Measurements from ENCODE around the gene CLMP.

The CLMP gene

DNA sequence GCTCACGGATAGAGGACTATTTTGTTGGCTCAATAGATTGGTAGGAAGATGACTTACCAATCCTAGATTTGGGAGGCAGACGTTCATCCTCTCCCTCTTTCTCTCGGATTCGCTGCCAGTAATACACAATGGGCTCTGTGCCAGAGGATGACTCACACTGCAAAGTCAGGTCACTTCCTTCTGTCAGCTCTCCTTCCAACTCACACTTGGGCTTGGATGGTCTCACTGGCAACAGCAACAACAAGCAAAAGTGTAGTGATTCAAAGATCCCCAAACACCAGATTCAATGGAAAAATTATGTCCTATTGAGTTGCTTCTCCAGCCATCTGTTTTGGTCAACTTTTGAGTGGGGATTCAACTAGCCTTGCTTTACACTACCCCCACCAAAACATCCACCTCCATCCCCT lies 111.4 kb downstream of the CLMP start:
- Histone ChIP-seq H2AFZ (ENCODE audit: low read depth, low read length) (no peak overlapping the region), H2AK5ac (ENCODE audit: low read length, severe bottlenecking) (peak overlapping the region; percentile 55), H2BK5ac (ENCODE audit: low read depth, low read length, poor library complexity, severe bottlenecking) (no peak overlapping the region), H3K9ac (ENCODE audit: low read length) (peak overlapping the region; percentile 84), H2BK12ac (ENCODE audit: low read length in 2 of 2) (no peak overlapping the region), H2BK15ac (ENCODE audit: low read depth, poor library complexity, severe bottlenecking) (no peak overlapping the region), H4K8ac (ENCODE audit: low read length) (no peak overlapping the region), H3K9me3 (ENCODE audit: control insufficient read depth, low read length) (no peaks in the 10 kb centered on the region), H3K27me3 (ENCODE audit: control insufficient read depth in 1 of 2, insufficient read depth in 1 of 2, low read length in 2 of 2) (no peaks in the 10 kb centered on the region), H3K36me3 (ENCODE audit: control insufficient read depth in 1 of 2, insufficient read depth in 2 of 2, low read depth in 1 of 2, low read length in 2 of 2) (peaks cover 0 to 84% of the 10 kb centered on the region in 2 experiments), H2BK120ac (ENCODE audit: low read depth, low read length) (no peak overlapping the region), H3K14ac (ENCODE audit: low read length in 2 of 2) (no peak overlapping the region), H3K4me1 (ENCODE audit: control insufficient read depth, insufficient read depth, low read depth, low read length) (peaks cover 3% of the 10 kb centered on the region), H3K4me3 (ENCODE audit: insufficient read depth in 1 of 2, low read depth in 1 of 2, low read length in 2 of 2) (no peak overlapping the region), H3K18ac (ENCODE audit: low read depth in 1 of 2, low read length in 2 of 2) (no peak overlapping the region), H3K27ac (ENCODE audit: low read length, poor library complexity, severe bottlenecking) (peak overlapping the region; percentile 28), H4K91ac (ENCODE audit: low read length) (no peak overlapping the region), H3K79me1 (replicated peaks; ENCODE audit: low read length, poor library complexity, severe bottlenecking) (peaks cover 2% of the 10 kb centered on the region), H3K23ac (ENCODE audit: low read length in 2 of 2) (no peak overlapping the region), H3K4ac (ENCODE audit: low read depth in 1 of 2, low read length in 2 of 2) (no peak overlapping the region), H3K4me2 (ENCODE audit: low read length, poor library complexity, severe bottlenecking) (no peak overlapping the region)
- WGBS = 10% methylated on average over 4 of the region's 4 CpGs
- peak; percentile 99 for DNase-seq

- no peak overlapping the region for H3K4me3 ChIP-seq (ENCODE audit: insufficient read depth in 1 of 2, low read depth in 1 of 2, low read length in 2 of 2)
- peaks cover 3% of the 10 kb centered on the region for H3K4me1 ChIP-seq (ENCODE audit: control insufficient read depth, insufficient read depth, low read depth, low read length)
- no peak overlapping the region for H2BK5ac ChIP-seq (ENCODE audit: low read depth, low read length, poor library complexity, severe bottlenecking)
- DNase-seq = peak; percentile 49
- no peak overlapping the region for H2BK120ac ChIP-seq (ENCODE audit: low read depth, low read length)
- H3K27me3 ChIP-seq (ENCODE audit: control insufficient read depth in 1 of 2, insufficient read depth in 1 of 2, low read length in 2 of 2) = no peaks in the 10 kb centered on the region
- H4K91ac ChIP-seq (ENCODE audit: low read length) = no peak overlapping the region
- no peaks in the 10 kb centered on the region for H3K9me3 ChIP-seq (ENCODE audit: control insufficient read depth, low read length)
- H3K23ac ChIP-seq (ENCODE audit: low read length in 2 of 2) = no peak overlapping the region
- no peak overlapping the region for H2BK15ac ChIP-seq (ENCODE audit: low read depth, poor library complexity, severe bottlenecking)
- H2AK5ac ChIP-seq (ENCODE audit: low read length, severe bottlenecking) = no peak overlapping the region
- no peak overlapping the region for H3K14ac ChIP-seq (ENCODE audit: low read length in 2 of 2)
- H3K79me1 ChIP-seq (replicated peaks; ENCODE audit: low read length, poor library complexity, severe bottlenecking) = peaks cover 2% of the 10 kb centered on the region
- H3K18ac ChIP-seq (ENCODE audit: low read depth in 1 of 2, low read length in 2 of 2) = peak overlapping the region in 1 of 2 experiments; percentile 5
- H3K9ac ChIP-seq (ENCODE audit: low read length) = peak overlapping the region; percentile 78
- H4K8ac ChIP-seq (ENCODE audit: low read length) = no peak overlapping the region
- H2BK12ac ChIP-seq (ENCODE audit: low read length in 2 of 2) = no peak overlapping the region
- H3K36me3 ChIP-seq (ENCODE audit: control insufficient read depth in 1 of 2, insufficient read depth in 2 of 2, low read depth in 1 of 2, low read length in 2 of 2) = peaks cover 0 to 84% of the 10 kb centered on the region in 2 experiments
- no peak overlapping the region for H3K4me2 ChIP-seq (ENCODE audit: low read length, poor library complexity, severe bottlenecking)
- H3K4ac ChIP-seq (ENCODE audit: low read depth in 1 of 2, low read length in 2 of 2) = no peak overlapping the region
- no peak overlapping the region for H2AFZ ChIP-seq (ENCODE audit: low read depth, low read length)
- WGBS = 89% methylated on average over 3 of the region's 4 CpGs
- H3K27ac ChIP-seq (ENCODE audit: low read length, poor library complexity, severe bottlenecking) = no peak overlapping the region
Measured at GRCh38 chr11:123082977-123083376, 112.1 kb downstream of the CLMP start.

- Histone ChIP-seq H3K14ac (ENCODE audit: low read length in 2 of 2) (no peak overlapping the region), H3K79me1 (replicated peaks; ENCODE audit: low read length, poor library complexity, severe bottlenecking) (peaks cover 2% of the 10 kb centered on the region), H4K8ac (ENCODE audit: low read length) (no peak overlapping the region), H2BK5ac (ENCODE audit: low read depth, low read length, poor library complexity, severe bottlenecking) (no peak overlapping the region), H3K4me2 (ENCODE audit: low read length, poor library complexity, severe bottlenecking) (no peak overlapping the region), H4K91ac (ENCODE audit: low read length) (no peak overlapping the region), H3K27me3 (ENCODE audit: control insufficient read depth in 1 of 2, insufficient read depth in 1 of 2, low read length in 2 of 2) (no peaks in the 10 kb centered on the region), H2BK120ac (ENCODE audit: low read depth, low read length) (no peak overlapping the region), H3K9ac (ENCODE audit: low read length) (peak overlapping the region; percentile 15), H3K9me3 (ENCODE audit: control insufficient read depth, low read length) (no peaks in the 10 kb centered on the region), H3K23ac (ENCODE audit: low read length in 2 of 2) (no peak overlapping the region), H2BK15ac (ENCODE audit: low read depth, poor library complexity, severe bottlenecking) (no peak overlapping the region), H3K4me3 (ENCODE audit: insufficient read depth in 1 of 2, low read depth in 1 of 2, low read length in 2 of 2) (no peak overlapping the region), H3K36me3 (ENCODE audit: control insufficient read depth in 1 of 2, insufficient read depth in 2 of 2, low read depth in 1 of 2, low read length in 2 of 2) (peaks cover 0 to 87% of the 10 kb centered on the region in 2 experiments), H2BK12ac (ENCODE audit: low read length in 2 of 2) (no peak overlapping the region), H2AK5ac (ENCODE audit: low read length, severe bottlenecking) (no peak overlapping the region), H3K4ac (ENCODE audit: low read depth in 1 of 2, low read length in 2 of 2) (no peak overlapping the region), H3K18ac (ENCODE audit: low read depth in 1 of 2, low read length in 2 of 2) (no peak overlapping the region), H2AFZ (ENCODE audit: low read depth, low read length) (no peak overlapping the region), H3K27ac (ENCODE audit: low read length, poor library complexity, severe bottlenecking) (no peak overlapping the region), H3K4me1 (ENCODE audit: control insufficient read depth, insufficient read depth, low read depth, low read length) (peaks cover 3% of the 10 kb centered on the region)
- no CpG with 5 or more reads among the region's 1 CpG for WGBS
- DNase-seq = no peak
Measured at GRCh38 chr11:123080015-123080414, 115.0 kb downstream of the CLMP start.

GRCh38 chr11:123076484-123076883 lies 118.6 kb downstream of the CLMP start:
- H2AK5ac ChIP-seq (ENCODE audit: low read length, severe bottlenecking) = no peak overlapping the region
- H4K8ac ChIP-seq (ENCODE audit: low read length) = no peak overlapping the region
- no peak overlapping the region for H3K23ac ChIP-seq (ENCODE audit: low read length in 2 of 2)
- WGBS = 89% methylated on average over 2 of the region's 2 CpGs
- H2BK12ac ChIP-seq (ENCODE audit: low read length in 2 of 2) = no peak overlapping the region
- H2BK5ac ChIP-seq (ENCODE audit: low read depth, low read length, poor library complexity, severe bottlenecking) = no peak overlapping the region
- no peak for DNase-seq
- no peaks in the 10 kb centered on the region for H3K79me1 ChIP-seq (replicated peaks; ENCODE audit: low read length, poor library complexity, severe bottlenecking)
- peaks cover 4 to 91% of the 10 kb centered on the region in 2 experiments for H3K36me3 ChIP-seq (ENCODE audit: control insufficient read depth in 1 of 2, insufficient read depth in 2 of 2, low read depth in 1 of 2, low read length in 2 of 2)
- no peak overlapping the region for H3K4ac ChIP-seq (ENCODE audit: low read depth in 1 of 2, low read length in 2 of 2)
- no peak overlapping the region for H3K4me3 ChIP-seq (ENCODE audit: insufficient read depth in 1 of 2, low read depth in 1 of 2, low read length in 2 of 2)
- no peak overlapping the region for H2AFZ ChIP-seq (ENCODE audit: low read depth, low read length)
- no peaks in the 10 kb centered on the region for H3K27me3 ChIP-seq (ENCODE audit: control insufficient read depth in 1 of 2, insufficient read depth in 1 of 2, low read length in 2 of 2)
- no peak overlapping the region for H3K14ac ChIP-seq (ENCODE audit: low read length in 2 of 2)
- no peak overlapping the region for H3K4me2 ChIP-seq (ENCODE audit: low read length, poor library complexity, severe bottlenecking)
- no peak overlapping the region for H2BK120ac ChIP-seq (ENCODE audit: low read depth, low read length)
- H3K9ac ChIP-seq (ENCODE audit: low read length) = no peak overlapping the region
- H3K27ac ChIP-seq (ENCODE audit: low read length, poor library complexity, severe bottlenecking) = no peak overlapping the region
- H4K91ac ChIP-seq (ENCODE audit: low read length) = no peak overlapping the region
- H3K18ac ChIP-seq (ENCODE audit: low read depth in 1 of 2, low read length in 2 of 2) = no peak overlapping the region
- H3K4me1 ChIP-seq (ENCODE audit: control insufficient read depth, insufficient read depth, low read depth, low read length) = no peaks in the 10 kb centered on the region
- no peaks in the 10 kb centered on the region for H3K9me3 ChIP-seq (ENCODE audit: control insufficient read depth, low read length)
- no peak overlapping the region for H2BK15ac ChIP-seq (ENCODE audit: low read depth, poor library complexity, severe bottlenecking)
